GM19467 (cell line): Measurements from ENCODE around the gene SEMA3F.

Experiments
- ATAC-seq: cut with Tn5 transposase; IDR thresholded peaks from one replicate; pipeline ENCODE4 v1.9.1; 2021; ENCODE audit warnings: mild to moderate bottlenecking, moderate library complexity; ENCODE audit not compliant: unreplicated experiment

The SEMA3F gene

DNA sequence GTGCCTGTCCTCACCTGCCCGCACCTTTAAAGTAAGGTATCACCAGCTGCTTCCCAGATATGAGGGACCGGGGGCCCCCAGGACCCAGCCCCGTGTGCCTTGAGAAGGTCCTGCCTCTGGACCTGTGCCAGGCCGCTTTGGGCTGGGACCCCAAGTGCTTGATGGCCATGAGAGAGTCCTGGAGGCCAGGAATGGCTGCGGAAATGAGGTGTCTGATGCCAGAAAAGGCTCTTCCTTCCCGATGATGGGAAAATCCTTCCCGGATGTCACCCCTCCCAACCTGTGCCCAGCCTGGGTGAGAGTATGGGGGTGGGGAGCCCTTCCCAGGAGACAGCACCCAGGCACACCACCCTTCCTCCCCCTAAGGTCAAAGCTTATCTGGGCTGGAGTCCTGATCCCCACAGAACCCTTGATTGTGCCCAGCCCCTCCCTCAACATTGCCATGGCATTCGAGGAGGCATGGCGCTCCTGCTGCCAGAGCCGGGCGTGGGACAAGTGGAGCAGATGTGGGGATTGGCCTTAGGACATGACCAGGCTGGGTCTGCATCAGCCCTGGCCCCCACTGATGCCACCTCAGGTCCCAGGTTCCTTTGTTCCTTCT lies 14.2 kb downstream of the SEMA3F start:
- ATAC-seq: no peak

DNA sequence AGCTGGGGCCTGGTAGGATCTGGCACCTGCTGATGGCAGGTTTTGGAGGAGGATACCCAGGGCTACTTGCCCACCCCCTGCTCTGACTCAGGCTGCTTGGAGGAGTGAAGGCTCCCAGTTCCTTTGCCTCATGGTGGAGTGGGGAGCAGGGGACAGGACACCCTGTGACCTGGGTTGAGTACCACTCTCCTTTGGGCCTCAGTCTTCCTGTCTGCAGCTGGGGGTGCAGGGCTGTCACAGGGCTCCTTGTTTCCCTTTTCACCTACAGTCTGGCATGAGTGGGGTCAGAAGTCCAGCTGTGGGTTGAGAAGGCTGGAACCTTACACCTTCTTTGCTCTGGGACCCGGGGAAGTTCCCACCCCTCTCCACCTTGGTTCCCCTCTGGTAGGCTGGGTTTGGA lies 14.7 kb downstream of the SEMA3F start:
- ATAC-seq: no peak

DNA sequence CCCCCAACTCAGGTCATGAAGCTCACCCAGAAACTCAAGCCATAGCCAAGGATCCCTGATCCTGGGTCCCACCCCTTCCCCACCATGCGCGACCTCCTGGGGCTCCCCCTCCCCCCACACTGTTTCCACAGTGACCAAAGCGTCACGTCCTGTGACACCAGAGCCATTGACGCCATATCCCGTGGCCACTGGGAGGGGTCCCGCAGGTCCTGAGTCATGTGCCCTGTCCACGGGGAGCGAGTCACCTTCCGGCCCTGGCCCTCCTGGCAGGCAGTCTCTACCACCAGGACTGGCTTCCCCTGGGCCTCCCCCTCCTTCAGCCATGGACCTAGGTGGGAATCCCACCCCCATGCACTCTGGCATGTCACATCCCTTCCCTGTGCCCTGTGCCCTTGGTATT lies 15.6 kb downstream of the SEMA3F start:
- ATAC-seq: no peak

DNA sequence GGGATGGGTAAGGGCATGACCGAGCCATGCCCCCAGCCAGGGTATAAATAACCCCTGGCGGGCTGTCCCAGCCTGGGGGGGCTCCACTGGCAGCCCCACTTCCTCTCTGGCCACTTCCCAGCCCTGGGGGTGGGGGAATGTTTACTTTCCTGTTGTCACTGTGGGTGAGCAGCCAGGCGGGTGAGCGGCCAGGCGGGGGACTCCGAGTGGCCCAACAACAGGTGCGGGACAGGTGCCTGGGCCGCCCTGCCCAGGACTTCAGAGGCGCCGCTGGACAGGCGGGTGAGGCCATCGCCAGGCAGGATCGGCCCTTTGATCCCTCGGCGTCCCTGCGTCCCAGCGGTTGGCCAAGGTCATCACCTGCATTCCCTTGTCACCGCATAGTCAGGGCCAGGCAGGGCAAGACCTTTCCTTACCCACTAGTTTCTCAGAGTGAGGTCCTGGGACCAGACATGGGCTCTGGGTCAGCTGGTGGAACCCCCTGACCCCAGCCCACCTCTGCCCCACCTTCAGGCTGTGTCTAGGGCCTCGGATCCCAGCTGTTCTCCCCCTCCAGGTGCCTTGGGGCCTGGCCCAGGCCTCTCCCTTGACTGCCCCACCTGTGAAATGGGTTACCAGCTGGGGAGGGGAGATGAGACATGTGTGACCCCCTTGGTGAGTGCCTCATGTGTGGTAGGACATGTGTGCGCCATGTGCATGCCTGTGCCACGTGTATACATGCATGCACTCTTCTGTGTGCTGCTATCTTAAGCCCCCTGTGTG lies 16.6 kb downstream of the SEMA3F start:
- no peak for ATAC-seq

DNA sequence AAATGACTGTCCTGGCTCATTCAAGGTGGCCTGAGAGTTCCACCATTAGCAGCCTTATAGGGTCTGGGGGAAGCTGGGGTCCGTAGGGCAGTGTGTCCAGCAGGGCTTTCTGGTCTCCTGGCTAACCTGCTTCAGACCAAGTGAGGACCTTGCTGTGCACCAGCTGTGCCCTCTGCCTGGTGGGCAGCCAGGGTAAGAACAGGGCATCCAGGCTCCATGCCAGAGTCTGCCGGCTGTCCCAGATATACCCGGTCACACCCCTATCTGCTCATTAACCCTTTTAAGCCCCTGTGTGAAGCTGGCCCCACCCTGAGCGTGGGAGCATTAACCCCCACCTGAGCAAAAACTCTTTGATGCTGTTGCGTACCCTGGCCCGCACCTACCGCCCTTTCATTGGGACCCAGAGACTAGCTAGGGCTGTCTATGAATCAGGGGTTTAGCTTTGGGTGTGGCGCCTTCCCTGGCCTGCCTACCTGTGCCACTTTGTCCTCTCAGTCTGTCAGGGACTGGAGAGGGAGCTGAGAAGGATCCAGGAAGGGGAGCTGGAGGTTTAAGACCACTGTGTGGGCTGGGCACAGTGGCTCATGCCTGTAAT lies 17.6 kb downstream of the SEMA3F start:
- ATAC-seq: no peak

DNA sequence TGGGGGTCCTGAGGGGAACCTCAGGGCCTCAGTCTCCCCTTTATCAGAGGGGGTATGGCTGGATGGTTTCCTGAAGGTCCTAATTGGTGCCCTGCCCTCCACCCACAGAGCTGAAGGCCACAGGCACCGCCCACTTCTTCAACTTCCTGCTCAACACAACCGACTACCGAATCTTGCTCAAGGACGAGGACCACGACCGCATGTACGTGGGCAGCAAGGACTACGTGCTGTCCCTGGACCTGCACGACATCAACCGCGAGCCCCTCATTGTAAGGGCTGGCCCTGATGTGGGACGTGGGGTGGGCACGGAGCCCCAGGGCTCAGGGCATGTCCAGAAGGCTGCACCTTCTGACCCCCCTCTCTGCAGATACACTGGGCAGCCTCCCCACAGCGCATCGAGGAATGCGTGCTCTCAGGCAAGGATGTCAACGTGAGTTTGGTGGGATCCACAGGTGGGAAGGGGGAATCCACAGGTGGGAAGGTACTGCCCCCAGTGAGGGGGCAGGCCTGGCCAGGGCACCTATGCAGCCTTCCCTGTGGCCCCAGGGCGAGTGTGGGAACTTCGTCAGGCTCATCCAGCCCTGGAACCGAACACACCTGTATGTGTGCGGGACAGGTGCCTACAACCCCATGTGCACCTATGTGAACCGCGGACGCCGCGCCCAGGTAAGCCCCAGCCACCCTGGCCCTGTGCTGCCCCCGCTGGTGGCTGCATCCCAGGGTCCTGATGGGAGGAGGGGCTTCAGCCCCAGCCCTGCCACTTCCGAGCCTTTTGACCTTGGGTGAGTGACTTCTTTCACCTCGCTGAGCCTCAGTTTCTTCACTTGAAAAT lies 18.8 kb downstream of the SEMA3F start:
- ATAC-seq: no peak

DNA sequence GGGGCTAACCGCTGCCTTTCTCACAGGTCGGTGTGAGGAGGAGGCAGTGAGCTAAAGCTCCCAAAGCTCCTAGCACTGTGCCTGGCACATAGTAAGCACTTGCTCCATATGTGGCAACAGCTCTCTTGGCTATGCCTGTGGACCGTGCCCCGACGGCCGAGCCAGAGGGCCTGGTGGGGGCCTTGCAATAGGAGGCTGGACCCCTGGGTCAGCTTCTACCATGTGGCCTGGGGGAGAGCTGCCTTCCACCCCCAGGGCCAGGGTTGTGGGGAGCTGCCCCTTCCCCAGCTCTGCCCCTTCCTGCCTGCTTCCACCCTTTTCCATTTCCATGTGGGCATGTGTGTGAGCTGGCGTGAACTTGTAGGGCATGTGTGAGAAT lies 19.4 kb downstream of the SEMA3F start:
- no peak for ATAC-seq

DNA sequence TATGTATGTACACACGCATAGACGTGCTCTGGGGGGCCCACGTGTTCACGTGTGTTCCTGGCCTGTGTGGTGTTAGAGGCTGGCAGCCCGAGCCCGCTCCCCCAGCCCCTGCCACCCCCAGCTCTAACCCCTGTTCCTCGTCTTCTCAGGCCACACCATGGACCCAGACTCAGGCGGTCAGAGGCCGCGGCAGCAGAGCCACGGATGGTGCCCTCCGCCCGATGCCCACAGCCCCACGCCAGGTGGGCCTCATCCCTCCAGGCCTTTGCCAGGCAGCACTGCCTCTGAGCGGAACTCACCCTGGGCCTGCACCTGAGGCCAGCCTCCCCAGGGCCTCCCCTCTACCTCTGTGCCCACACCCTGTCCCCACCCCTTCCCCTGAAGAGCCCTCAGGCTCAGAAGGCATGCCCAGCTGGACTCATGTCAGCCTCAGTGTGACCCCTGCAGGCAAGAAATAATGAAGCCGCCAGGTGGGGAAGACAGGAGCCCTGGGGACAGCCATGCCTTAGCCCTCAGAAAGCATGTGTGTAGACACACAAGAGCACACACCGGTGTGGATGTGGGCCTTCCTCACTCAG lies 19.9 kb downstream of the SEMA3F start:
- no peak for ATAC-seq

DNA sequence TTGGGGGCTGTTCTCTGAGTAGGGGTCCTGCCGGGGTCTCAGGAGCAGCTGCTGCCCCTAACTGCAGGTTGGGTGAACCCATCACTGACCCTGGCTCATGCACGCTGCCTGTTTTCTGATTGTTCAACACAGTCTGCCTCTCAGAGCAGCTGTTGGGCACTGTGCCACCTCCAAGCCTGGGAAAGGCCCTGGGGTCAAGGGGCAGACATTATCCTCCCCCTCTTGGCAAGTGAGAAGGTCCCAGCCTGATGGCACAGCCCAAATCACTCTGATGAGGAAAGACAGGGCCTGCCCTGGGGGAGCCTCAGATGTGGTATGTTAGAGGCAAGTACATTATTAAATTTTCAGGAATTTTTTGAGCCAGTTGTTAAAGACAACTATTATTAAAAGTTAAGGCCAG lies 22.2 kb downstream of the SEMA3F start:
- ATAC-seq: no peak

DNA sequence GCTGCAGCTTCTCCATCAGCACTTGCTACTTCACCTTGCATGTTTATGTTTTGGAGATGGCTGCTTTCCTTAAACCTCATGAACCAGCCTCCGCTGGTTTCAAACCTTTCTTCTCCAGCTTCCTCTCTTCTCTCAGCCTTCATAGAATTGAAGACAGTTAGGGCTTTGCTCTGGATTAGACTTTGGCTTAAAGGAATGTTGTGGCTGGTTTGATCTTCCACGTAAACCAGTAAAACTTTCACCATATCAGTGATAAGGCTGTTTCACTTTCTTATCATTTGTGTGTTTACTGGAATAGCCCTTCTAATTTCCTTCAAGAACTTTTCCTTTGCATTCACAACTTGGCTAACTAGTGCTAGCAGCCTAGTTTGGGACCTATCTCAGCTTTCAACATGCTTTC lies 24.6 kb downstream of the SEMA3F start:
- ATAC-seq: no peak

DNA sequence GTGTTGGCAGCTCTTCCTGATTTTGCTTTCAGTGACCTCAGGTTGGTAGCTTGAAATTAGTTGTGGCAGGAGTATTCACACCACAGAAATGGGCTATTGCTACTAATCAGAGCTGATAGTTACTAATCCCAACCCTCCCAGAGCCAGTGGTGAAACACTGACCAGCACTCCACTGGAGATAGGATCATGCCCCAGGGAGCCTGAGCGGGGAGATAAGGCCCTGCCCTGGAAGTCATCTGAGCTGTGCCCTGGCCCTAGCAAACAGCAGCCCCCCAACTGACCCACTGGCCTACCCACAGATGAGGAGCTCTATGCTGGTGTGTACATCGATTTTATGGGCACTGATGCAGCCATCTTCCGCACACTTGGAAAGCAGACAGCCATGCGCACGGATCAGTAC lies 26.9 kb downstream of the SEMA3F start:
- no peak for ATAC-seq

DNA sequence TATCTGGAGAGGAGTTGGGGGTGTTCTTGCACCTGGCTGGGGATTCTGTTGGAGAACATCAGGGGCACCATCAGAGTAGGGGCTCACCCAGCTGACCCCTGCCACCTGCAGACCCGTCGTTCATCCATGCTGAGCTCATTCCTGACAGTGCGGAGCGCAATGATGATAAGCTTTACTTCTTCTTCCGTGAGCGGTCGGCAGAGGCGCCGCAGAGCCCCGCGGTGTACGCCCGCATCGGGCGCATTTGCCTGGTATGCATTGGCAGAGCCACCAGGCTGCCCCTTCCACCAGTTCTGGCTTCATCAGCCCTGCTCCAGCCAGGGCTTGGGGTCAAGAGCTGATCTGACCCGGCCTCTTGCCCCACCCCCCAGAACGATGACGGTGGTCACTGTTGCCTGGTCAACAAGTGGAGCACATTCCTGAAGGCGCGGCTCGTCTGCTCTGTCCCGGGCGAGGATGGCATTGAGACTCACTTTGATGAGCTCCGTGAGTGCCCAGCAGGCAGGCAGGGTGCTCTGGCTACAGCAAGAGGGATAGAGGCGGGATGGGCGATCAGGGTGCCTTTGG lies 27.5 kb downstream of the SEMA3F start:
- ATAC-seq: no peak

DNA sequence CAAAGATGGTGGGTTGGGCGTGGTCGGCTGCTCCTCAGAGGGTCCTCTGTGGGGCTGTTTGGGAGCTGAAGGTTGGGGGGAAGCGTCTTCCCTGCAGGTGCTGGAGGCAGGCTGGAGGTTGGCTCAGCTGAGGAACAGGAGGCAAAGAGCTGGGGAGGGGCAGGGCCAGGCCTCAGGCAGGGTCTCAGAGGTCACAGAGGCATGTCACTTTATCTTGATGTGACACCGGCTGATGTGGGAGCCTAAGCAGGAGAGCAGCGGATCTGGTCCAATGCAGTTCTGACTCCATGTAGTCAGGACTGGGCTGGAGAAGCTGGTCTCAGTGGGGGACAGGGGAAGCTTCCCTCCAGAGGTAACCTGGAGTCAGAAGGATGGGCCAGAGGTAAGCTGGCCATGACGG lies 28.6 kb downstream of the SEMA3F start:
- ATAC-seq: no peak

DNA sequence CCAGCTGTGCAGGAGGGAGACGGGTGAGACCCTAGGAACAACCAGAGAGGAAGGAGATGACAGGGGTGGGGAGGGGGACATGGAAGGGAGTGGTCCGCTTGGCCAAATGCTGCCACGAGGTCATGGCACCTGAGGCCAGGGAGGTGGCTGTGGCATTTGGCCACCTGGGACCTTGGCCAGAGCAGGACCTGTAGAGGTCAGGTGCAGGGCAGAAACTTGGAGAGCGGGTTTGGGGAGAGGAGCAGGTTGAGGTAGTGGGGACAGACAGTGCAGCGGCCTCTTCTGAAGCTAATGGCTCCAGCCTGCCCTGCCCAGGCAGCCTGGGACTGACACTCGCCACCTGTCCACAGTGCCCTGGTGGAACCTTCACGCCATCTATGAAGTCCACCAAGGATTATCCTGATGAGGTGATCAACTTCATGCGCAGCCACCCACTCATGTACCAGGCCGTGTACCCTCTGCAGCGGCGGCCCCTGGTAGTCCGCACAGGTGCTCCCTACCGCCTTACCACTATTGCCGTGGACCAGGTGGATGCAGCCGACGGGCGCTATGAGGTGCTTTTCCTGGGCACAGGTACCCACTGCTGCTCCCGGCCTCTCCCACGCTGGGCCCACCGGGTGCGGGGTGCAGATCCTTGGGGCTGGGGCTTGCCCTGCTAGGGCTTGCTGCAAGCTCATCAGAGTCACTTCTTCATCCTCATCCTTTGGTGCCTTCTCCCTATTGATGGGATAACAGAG lies 29.3 kb downstream of the SEMA3F start:
- ATAC-seq: no peak

DNA sequence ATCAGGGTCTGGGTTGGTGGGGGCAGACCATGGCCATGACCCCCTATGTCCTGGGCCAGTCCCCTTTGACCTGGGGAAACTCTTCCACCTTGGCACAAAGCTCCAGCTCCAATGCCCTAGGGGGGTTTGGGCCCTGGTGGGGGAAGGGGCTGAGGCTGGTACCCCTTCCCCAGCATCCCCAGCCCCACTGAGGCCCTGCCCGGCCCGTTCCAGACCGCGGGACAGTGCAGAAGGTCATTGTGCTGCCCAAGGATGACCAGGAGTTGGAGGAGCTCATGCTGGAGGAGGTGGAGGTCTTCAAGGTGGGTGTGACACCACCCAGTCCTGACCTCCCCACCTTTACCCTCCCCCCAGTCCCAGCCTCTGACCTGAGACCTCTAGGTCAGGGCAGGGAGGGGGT lies 30.1 kb downstream of the SEMA3F start:
- no peak for ATAC-seq

DNA sequence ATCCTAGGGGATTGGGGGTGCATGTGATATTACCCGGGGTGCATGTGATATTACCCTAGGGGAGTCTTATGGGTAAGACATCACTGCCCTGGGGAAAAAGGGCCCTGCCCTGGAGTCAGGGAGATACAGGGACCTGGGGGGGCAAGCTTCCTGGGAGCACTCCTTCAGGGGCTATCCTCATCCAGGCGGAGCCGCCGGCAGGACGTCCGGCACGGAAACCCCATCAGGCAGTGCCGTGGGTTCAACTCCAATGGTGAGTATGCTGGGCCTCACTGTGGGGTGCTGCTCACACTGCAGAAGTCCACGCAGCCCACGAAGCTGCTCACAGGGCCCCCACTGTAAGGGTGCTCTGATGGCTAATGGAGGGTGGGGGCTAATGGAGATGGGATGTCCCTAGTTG lies 31.0 kb downstream of the SEMA3F start:
- no peak for ATAC-seq

DNA sequence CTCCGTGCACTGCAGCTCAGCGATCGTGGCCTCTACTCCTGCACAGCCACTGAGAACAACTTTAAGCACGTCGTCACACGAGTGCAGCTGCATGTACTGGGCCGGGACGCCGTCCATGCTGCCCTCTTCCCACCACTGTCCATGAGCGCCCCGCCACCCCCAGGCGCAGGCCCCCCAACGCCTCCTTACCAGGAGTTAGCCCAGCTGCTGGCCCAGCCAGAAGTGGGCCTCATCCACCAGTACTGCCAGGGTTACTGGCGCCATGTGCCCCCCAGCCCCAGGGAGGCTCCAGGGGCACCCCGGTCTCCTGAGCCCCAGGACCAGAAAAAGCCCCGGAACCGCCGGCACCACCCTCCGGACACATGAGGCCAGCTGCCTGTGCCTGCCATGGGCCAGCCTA lies 32.6 kb downstream of the SEMA3F start:
- ATAC-seq: no peak

DNA sequence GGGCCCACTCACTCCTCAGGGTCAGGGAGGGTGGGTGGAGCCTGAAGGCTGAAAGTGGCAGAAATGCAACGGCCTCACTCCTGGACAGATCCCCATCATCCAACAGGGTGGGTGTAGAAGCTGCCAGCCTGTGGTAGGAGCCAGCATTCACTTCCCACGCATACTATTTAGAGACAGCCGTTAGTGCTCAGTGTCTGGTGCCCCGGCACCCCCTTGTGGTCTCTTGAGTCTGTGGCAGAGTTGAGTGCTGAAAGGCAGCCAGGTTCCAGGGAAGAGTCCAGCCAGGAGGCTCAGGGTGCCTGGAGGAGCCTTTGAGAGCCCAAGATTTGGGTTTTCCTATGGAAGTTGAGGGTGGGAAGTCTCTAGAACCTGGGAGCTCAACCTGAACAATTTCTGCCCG lies 34.1 kb downstream of the SEMA3F start:
- ATAC-seq: no peak

DNA sequence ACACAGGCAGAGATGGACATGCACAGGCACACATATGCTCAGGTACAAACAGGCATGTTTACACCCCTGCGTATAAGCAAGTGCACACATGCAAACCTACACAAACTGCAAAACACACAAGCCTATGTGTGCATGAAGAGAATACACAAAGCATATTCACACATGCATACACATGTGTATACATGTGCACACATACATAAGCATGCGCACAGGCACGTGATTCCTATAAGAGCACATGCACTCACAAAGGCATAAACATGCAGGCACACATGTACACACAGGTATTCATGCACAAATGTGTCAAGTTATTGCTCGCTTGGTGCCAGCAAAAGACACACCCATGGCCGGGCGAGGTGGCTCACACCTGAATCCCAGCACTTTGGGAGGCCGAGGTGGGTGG lies 34.9 kb downstream of the SEMA3F start:
- ATAC-seq: no peak

DNA sequence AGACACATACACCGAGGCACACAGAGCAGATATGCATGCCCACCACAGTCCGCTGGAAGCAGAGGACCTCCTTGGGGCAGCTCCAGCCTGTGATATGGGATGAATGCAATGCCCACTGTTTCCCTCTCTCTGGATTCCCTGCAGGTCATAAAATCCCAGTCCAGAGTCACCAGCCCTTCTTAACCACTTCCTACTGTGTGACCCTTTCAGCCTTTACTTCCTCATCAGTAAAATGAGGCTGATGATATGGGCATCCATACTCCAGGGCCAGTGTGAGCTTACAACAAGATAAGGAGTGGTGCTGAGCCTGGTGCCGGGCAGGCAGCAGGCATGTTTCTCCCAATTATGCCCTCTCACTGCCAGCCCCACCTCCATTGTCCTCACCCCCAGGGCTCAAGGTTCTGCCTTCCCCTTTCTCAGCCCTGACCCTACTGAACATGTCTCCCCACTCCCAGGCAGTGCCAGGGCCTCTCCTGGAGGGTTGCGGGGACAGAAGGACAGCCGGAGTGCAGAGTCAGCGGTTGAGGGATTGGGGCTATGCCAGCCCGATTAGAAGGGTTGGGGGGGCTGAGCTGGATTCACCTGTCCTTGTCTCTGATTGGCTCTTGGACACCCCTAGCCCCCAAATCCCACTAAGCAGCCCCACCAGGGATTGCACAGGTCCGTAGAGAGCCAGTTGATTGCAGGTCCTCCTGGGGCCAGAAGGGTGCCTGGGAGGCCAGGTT lies 36.0 kb downstream of the SEMA3F start, which contains the start of gene GNAT1:
Gene GNAT1 (plus strand): TSS at position 675 of the 725 bp plus-strand sequence. CDS start 116 bp downstream, outside the sequence.
- ATAC-seq: no peak
